GM19467 (cell line): ENCODE results near the gene LRRC4C.
A peak's percentile ranks its signal among the peaks of the same experiment; 100 is the strongest.
"Not testable (repeated sequence)": the region's sequence is repeated elsewhere in the genome, so short reads cannot be mapped to it uniquely, and the experiment has no call there.

Source experiments
- ATAC-seq: cut with Tn5 transposase; IDR thresholded peaks from one replicate; pipeline ENCODE4 v1.9.1; 2021; ENCODE audit warnings: mild to moderate bottlenecking, moderate library complexity; ENCODE audit not compliant: unreplicated experiment

LRRC4C gene

DNA sequence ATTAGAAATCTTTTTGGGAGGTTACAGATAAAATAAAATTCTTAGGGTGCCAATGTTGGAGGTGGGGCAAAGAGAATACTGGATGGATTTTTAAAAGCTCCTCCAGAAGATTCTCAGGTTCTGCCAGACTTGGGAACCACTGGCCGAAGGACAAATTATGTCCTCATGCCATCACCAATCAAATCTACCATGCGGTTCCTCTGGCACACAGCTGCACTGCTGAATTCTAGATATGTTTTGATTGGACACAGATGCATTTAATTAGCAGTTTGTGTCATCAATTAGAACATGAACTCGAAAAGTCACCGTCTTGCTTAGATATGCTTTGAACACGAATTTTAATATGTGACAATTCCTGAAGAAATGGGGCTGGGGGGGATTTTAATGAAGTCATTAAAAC, 1269.2 kb downstream of the LRRC4C start:
- ATAC-seq: no peak

DNA sequence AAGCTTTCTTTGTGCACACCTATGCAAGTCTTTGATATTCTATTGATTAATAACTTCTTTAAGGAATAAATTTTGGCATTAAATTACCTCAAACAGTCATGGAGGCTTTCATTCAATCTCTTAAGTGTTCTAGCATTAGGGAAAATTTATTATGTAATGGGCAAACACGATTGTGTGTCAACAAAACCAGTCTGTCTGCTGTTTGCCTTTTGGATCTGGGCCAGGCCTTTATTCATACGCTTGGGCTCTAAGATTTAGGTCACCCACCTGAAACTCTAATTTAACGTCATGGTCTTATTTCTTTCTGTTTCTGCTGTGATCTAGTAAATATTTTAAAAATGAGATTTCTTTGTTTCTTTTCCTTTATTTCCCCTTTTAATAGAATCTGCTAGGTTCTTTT, 1270.6 kb downstream of the LRRC4C start:
- no peak for ATAC-seq

DNA sequence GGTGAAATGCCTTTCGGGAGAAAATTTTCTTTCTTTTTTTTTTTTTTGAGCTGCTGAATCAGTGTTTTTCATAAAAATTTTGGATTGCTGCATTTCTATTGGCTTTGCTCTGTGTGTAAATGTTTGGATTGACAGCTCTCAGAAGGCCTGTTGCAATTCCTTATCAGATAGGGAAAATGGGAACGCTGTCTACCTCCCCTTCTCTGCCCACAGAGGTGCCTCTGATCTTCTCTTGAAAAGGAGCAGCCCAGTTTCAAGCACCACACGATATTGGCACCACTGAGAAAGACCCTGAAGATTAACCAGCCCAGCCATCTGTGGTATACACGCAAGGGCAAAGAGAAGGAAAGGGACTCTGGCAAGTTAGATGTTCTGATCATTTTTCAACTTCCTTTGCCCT, 1272.2 kb downstream of the LRRC4C start:
- no peak for ATAC-seq

DNA sequence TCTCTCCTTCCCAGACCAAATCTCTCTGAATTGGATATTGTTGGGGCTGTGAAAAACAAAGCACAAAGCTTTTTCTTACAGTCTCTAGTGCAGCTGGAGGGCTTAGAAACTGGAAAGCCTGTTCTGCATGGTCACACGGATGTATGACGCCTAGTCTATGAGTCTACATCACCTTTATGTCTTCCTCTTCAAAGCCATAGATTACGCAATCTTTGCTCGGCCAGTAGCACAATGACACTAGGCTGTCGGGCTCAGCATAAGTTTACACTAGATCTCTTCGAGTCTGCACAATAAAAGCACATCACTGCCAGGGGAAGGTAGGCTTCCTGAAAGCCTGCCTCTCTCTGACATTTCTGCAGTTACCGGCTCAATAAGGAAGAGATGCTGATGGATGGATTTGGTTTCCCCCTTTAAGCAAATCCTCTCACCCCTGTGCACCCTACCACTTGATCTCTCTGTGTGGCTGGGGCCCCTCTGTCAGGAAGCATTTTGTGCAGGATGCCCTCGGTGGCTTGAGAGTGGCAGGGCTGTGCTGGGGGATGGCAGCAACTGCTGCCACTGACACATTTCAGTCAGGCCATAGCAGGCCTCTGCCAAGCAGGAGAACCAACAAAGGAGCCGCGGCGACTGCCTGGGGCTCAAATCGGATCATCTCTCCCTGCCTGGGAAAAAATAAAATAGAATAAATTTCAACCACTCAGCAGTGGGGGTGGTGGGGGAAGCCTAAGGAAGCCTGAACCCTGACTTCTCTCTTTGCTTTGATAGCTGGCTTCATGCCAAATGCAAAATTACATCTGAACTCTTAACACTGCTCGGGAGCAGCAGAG, 1272.8 kb downstream of the LRRC4C start:
- ATAC-seq: no peak

DNA sequence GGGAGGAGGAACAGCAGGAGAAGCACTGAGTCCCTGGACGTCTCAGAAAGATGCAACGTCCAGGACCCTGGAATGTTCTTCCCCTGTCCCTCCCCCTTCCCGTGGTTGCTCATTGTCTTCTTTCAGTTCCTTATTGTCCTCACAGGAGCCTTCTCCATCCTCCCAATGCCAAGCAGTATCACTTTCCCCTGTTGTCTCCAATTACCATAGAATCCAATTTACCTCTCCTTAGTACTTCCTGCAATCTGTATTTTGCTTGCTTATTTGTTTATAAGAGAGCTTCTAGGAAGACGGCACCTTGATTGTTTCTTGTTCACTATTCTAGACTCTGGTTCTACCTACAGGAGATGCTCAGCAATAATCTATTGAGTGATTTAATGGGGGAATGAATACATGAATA, 1273.7 kb downstream of the LRRC4C start:
- ATAC-seq: no peak

DNA sequence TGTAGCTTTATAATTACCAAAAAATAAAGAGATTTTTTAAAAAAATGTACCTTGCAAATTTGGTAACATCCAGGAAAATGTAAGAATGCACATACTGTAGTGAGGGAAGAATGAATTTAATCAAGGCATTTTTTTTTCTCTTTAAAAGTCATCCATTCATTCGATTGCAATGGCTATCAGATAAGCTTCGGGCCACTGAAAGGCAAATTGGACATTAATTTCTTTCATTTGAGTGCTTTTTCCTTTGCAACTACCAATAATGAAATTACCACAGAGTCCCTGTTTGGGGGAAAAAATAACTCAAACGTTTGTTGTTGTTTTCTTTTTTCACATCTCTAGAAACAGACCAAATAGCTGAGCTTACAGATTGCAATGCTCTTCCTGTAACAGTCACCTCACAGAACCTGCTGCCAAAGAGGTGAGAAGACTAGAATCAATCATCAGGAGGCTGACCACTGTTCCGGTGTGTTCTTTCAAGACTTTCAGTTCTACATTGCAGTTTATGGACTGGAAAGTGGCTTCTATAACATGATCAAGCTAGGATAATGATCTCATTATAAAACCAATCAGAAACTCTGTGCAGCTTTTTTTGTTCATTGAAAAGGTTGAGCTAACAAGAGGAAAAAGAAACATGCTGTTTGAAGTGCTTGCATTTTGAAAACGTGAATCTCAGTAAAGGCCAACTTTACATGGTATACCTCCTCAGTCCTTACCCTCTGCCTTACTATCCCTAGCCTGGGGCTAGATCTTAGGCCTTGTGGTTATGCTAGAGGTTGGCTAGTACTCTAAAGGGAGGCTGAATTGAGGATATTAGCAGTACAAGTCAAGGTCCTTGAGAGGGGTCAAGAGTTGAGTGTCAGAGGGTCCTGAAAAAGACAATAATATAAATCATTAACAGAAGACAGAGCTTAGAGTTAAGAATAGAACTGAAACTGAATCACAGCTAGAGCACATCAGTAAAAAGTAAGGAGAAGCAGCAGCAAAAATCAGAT, 1276.1 kb downstream of the LRRC4C start:
- ATAC-seq: peak; percentile 84

DNA sequence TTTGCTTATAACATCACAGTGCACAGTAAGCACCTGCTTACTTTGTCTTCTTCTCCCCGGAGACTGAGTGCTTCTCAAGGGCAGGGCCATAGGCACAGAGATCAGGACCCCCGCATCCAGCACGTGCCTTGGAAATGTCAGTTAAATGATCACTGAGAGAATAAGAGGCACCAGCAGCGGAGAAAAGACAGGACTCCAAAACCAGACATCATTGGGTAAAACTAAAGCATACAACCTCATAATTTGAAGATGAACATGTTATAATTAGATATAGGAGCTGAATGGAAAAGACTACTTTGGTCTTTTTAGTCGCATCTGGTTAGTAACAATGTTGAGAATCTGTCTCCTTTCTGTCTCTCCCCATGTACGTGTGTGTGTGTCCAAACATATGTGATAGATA, 1279.9 kb downstream of the LRRC4C start:
- no peak for ATAC-seq

DNA sequence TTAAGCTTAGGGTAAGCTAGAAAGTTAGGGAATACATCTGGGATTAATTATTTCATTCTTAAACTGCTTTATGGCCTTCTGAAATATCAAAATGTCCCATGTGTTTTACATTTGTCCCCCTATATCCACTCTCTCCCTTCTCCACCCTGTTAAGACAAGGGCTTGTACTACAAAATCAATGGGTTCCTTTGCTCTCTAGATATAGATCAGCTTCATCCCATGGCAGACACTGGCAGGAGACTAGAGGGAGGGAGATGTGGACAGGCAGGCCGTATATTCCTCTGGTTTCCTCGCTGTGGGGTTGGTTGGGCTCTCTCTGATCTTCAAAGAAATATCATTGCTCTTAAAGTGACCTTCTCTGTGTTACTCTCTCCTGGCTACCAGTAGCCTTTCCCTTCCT, 1281.0 kb downstream of the LRRC4C start:
- ATAC-seq: no peak

DNA sequence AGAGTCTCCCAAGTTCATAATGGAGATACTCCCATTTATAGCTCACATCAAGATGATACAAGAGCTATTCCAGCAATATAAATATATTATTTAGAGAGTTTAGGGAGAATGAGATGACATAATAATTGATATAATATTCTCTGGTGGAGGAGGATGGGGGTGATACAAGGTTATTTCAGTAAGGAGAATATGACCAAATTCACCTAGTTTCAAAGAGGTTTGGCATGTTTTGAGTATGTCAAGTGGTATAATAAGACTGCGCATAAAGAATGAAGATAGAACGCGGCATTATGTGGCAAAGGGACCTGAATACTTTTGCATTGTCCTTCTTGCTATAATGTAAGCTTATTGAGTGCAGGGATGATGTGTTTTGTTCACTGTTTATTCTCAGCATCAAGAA, 1283.5 kb downstream of the LRRC4C start:
- no peak for ATAC-seq

DNA sequence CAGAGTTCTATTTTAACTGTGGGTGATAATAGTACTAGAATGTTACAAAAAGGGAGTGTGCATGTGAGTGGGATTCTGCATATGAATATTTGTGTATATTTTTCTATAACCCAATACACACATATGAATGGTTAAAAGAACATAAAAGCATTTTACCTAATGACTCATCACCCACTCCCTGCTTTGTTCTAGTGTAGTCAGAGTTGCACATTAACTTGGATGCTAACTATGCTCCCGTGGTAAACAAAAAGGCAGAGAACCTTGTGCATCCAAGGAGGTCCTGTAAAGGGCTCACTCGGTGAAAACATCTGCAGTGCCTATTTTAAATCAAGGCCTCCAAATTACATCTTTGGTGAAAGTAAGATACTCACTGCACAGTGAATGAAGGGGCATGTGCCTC, 1289.4 kb downstream of the LRRC4C start:
- ATAC-seq: peak; percentile 45

DNA sequence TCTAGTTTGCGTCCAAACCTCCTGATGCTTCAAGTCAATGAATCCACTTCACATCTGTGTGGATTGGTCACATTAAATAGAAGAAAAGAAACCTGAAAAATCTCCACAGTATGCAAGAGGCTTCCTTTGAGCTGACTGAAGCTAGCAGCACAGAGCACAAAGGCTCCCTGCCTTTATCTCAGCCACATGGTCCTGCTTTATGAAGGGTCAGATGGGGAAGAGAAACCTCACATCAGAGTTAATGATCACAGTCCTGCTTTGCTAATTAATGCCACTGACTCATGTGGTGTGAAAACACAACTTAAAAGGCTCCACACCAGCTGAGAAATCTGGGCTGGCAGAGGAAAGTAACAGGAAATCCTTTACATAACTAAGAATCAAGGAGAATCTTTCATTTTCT, 1291.0 kb downstream of the LRRC4C start:
- ATAC-seq: peak; percentile 88

DNA sequence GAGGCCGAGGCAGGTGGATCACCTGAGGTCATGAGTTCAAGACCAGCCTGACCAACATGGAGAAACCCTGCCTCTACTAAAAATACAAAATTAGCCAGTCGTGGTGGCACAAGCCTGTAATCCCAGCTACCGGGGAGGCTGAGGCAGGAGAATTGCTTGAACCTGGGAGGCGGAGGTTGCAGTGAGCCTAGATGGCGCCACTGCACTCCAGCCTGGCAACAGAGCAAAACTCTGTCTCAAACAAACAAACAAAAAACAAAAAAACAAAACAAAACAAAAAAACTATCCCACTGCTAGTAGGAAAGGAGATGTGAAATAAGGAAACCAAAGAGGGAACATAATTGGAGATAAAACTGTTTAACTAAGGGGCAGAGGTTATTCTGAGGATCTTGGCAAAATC, 1291.6 kb downstream of the LRRC4C start:
- not testable (repeated sequence) for ATAC-seq

DNA sequence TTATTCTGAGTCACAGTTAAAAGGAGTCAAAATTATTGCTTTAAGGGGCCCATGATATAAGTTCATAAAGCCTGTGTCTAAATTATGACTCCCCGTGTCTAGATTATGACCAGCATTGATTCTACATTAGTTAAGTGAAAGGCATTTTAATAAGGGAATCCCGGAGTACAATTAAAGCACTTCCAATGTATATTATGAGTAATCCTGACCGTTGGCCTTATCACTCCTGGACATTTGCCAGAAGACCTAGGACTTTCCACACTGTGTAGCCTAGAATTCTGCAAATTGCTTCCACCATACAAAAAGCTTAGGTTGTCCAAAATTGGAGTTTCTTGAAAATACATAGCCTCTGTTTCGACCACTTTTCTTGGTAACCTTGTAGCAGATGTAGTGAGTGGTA, 1292.6 kb downstream of the LRRC4C start:
- ATAC-seq: no peak

DNA sequence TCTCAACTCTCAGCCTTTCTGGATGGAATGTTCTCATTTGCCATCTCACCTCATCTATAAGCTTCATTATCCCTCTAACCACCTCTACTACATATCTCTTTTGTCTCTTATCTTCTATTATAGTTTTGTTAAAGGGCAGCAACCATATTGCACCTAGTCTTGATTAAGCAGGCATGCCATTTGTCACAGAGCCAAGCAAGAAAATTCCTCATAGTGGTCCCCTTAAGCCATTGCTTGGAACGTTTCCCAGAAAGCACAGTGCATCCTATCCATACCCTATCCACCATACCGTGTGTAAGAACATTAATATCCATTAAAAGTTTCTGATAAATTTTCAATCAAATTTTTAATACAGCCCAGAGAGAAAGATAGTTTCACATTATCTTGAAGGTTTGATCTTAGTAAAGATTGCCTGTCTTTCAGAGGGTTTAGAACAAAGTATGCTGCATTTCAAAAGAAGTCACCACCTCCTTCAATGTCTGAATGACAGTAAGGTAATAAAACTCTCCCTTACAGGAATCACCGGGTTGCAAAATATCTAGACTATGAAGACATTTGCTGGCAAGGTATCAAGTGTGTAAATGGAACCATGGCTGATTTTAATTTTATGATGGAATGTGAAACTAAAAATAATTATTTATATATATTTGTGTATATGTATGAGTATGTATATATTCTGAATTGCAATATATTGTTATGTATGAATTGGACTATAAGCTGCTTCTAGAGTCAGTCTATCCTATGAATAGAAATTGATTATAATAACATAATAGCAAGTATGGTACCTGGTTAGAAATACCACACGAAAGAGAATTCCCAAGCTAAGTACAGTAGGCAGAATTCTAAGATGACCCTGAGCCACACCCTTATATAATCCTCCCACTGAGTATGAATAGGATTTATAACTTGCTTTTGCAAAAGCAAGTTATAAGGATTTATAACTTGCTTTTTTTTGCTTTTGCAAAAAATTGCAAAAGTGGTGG, 1296.3 kb downstream of the LRRC4C start:
- no peak for ATAC-seq

DNA sequence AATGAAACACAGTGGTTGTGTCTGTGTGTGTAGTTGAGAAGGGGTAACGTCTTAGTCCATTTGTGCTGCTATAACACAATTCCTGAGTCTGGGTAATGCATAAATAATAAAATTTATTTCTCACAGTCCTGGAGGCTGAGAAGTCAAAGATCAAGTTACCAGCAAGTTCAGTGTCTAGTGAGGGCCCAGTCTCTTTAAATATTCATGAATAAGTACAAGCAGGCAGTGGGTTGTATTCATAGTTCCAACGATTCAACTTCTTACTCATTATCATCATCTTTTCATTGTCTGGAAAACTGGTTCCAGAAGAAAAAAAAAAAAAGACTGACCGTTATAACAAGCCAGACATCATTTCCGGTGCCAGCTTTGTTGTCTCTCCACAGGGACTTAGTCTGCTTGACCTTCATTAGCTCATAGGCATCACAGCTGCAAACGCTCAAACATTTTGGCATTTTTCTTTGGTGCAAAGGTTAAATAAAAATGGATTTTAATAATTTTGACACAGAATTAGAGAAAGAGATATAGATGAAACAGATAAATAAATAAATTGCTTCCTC, 1297.5 kb downstream of the LRRC4C start:
- no peak for ATAC-seq

DNA sequence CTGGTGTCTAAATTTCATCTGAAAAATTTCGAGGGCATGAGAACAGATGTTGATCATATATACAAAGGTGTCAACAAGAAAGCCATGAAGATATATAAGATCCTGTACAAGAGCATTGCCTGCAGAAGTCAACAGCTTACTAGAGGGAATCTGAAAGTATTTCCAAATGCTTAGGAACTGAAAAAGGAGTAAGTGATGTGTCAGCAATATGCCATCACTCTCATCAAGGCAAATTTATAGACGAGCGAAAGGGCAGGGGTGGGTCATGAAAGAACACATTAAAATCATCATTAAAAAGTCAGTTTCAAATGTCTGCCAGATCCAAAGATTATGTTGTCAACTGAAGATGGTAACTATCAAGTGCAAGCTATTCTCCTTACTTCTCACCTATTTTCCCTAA, 1299.0 kb downstream of the LRRC4C start:
- no peak for ATAC-seq

DNA sequence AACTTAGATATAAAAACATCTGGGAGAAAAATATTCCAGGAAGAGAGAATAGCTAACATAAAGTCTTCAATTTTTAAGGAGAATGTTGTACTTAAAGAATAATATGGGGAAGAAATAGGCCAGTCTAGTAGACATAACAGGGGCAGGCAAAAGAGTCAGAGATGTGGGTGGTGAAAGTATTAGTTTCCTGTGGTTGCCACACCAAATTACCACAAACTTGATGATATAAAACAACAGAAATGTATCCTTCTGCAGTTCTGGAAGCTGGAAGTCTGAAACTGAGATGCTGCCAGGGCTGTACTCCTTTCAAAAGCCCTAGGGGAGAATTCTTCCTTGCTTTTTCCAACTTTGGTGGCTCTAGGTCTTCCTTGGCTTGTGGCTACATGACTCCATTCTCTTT, 1309.7 kb downstream of the LRRC4C start:
- no peak for ATAC-seq

DNA sequence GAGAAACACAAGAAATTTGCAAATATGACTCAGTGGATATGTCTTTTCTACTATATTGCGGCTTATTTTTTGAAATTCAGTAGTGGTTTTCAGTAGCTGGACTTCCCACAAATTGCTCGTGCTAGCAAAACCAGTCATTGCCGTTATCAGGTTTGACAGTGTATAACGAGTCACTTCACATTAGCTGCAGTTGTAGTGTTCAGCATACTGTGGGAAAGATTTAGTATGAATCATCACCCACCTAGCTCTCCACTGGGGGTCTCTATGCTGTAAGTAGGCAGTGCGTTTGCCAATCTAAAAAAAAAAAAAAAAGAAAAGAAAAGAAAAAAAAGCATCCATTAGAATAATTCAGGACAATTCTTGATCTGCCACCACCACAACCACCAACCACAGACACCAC, 1318.9 kb downstream of the LRRC4C start:
- no peak for ATAC-seq

DNA sequence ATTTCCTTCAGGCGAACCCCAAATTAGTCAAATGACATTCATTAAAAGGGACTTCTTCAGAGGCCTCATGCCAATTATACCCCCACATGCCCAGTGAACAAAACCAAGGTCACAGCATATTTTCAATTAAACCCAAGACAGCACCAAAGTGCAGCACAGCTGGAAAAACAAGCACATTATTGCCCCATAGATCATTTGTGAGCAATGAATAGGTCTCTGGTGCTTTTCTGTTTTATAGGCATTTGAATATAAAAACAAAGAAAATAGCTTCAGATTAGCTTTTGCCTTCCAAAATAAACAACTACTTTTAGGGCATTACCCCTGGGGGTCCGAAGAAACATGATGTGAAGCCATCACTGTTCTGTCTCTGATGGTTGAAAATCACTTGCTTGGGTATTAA, 1319.9 kb downstream of the LRRC4C start:
- ATAC-seq: no peak

DNA sequence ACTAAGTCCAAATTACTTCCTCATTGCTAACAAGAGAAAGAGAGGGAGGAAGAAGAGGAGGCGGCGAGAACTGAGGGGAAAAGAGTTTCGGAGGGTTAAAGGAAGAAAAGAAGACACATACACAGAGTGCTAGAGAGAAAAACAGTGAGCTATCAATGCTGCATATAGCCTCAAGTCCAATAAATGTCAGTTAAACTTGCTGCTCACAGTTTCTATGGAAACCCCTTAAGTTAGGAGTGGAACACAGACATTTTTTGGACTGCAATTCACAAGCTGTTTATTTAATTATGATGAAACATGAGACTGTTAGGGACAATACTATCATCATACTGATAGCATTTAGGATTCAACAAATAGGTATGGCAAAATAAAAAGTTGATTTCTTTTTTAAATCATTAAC, 1320.4 kb downstream of the LRRC4C start:
- no peak for ATAC-seq
